NOMO-1 treated with DMSO at 0.1 percent for 48 hours (cell line): Measurements from ENCODE around the gene SPOCK1.

ENCODE experiments used
- DNase-seq: peaks from one replicate; lab custom pipeline; 2025; ENCODE audit not compliant: unreplicated experiment; lab: John Stamatoyannopoulos, UW

SPOCK1 gene

GRCh38 chr5:137333475-137333874 is 165.7 kb downstream of the SPOCK1 start:
- no peak for DNase-seq

- no peak for DNase-seq
These were observed 166.8 kb downstream of the SPOCK1 start for GRCh38 chr5:137332296-137332695.

GRCh38 chr5:137329586-137330296 is 169.4 kb downstream of the SPOCK1 start:
- DNase-seq: no peak

- no peak for DNase-seq
These were observed 170.1 kb downstream of the SPOCK1 start for GRCh38 chr5:137328991-137329390.

- DNase-seq: no peak
These were observed 170.7 kb downstream of the SPOCK1 start for GRCh38 chr5:137328463-137328862.

- no peak for DNase-seq
These were observed 173.4 kb downstream of the SPOCK1 start for GRCh38 chr5:137325721-137326120.

GRCh38 chr5:137320056-137321045 is 178.8 kb downstream of the SPOCK1 start:
- DNase-seq: peak; percentile 56

- no peak for DNase-seq
These were observed 181.1 kb downstream of the SPOCK1 start for GRCh38 chr5:137318027-137318426.

- no peak for DNase-seq
These were observed 182.8 kb downstream of the SPOCK1 start for GRCh38 chr5:137316346-137316736.

GRCh38 chr5:137315534-137316345 is 183.4 kb downstream of the SPOCK1 start:
- DNase-seq: no peak

- no peak for DNase-seq
These were observed 184.0 kb downstream of the SPOCK1 start for GRCh38 chr5:137315109-137315508.

GRCh38 chr5:137313526-137314175 is 185.5 kb downstream of the SPOCK1 start:
- no peak for DNase-seq

- no peak for DNase-seq
These were observed 187.1 kb downstream of the SPOCK1 start for GRCh38 chr5:137312011-137312410.

GRCh38 chr5:137310051-137310730 is 188.9 kb downstream of the SPOCK1 start:
- no peak for DNase-seq

GRCh38 chr5:137309290-137309689 is 189.8 kb downstream of the SPOCK1 start:
- no peak for DNase-seq

- DNase-seq: no peak
These were observed 190.8 kb downstream of the SPOCK1 start for GRCh38 chr5:137308311-137308710.

GRCh38 chr5:137306903-137307302 is 192.2 kb downstream of the SPOCK1 start:
- no peak for DNase-seq

GRCh38 chr5:137305971-137306602 is 193.0 kb downstream of the SPOCK1 start:
- no peak for DNase-seq

GRCh38 chr5:137304226-137304874 is 194.8 kb downstream of the SPOCK1 start:
- DNase-seq: no peak
